Measurements from ENCODE around the gene TAMALIN.

Gene TAMALIN

DNA sequence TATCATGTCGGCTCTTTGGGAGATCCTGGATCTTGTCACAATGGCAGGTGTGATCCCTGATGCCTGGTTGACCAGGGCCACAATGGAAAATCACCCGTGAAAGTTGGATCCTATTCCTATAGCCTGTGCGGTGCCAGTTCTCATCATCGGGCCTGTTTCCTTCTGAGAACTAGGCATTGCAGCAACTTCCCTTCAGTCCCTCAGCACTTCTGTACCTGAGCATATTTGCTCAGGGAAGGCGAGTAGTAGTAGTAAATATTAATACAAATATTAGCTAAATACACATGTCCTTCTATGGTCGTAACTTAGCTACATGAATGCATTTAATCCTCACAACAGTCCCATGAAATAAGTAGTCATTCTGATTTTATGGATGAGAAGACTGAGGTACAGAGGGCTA, 22.1 kb upstream of the TAMALIN start:
- DNase-seq (ENCODE audit: low read depth) = no peak

DNA sequence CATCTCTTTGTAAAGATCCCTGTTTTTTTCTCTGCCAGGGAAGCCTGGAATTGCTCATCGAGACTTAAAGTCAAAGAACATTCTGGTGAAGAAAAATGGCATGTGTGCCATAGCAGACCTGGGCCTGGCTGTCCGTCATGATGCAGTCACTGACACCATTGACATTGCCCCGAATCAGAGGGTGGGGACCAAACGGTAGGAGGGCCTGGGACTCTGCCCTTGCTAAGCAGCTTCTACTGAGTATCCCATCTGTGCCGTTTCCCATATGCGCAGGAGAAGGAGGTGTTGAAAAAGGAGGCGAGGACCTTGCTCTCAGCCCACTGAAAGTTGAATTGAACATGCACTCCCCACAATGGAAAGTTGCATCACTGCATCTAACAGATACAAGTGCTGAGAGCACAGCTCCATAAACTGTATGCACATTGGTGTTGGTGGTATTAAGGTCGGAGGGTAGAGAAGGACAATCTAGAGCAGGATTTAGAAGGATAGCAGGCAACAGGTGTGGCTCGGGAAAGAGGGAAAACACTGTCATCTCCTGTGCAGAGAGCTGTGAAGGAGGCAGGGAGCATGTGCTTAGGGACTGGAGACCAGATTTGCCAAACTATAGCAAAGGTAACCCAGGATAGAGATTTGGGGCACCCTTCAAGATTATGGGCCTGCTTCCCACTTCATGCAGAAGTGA, 21.5 kb upstream of the TAMALIN start:
- DNase-seq (ENCODE audit: low read depth) = no peak

DNA sequence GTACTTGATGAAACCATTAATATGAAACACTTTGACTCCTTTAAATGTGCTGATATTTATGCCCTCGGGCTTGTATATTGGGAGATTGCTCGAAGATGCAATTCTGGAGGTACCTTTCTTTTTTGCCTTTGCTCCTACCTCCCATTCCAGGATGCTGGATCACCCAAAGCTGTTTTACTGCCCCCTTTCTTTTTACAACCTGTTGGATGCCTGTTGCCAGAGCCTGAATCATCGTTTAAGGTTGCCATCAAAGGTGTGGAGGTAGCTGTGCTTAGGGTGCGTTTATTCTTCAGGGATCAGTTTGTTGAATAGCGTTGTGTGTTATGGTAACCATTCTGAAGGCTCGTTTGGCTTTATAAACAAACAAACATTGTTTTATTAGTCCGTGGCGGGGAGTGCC, 19.9 kb upstream of the TAMALIN start:
- no peak for DNase-seq (ENCODE audit: low read depth)

DNA sequence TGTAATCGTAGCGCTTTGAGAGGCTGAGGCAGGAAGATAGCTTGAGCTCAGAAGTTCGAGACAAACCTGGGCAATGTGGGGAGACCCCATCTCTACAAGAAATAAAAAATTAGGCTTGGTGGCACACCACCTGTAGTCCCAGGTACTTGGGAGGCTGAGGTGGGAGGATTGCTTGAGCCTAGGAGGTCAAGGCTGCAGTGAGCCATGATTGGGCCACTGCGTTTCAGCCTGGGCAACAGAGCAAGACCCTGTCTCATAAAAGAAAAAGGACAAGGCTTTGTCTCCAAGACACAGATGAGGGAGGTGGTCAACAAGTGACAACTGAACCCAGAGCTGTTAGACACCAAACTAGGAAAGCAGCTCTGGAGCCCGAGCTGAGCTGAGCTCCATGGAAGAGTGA, 14.5 kb upstream of the TAMALIN start:
- DNase-seq (ENCODE audit: low read depth) = no peak

DNA sequence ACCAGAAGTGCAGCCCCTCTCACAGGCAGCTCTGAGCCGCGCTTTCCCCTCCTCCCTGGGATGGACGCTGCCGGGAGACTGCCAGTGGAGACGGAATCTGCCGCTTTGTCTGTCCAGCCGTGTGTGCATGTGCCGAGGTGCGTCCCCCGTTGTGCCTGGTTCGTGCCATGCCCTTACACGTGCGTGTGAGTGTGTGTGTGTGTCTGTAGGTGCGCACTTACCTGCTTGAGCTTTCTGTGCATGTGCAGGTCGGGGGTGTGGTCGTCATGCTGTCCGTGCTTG, 12.3 kb upstream of the TAMALIN start:
- DNase-seq (ENCODE audit: low read depth) = no peak

- no peak for DNase-seq (ENCODE audit: low read depth)
These were observed 11.8 kb upstream of the TAMALIN start for GRCh38 chr12:51994959-51995358.

DNA sequence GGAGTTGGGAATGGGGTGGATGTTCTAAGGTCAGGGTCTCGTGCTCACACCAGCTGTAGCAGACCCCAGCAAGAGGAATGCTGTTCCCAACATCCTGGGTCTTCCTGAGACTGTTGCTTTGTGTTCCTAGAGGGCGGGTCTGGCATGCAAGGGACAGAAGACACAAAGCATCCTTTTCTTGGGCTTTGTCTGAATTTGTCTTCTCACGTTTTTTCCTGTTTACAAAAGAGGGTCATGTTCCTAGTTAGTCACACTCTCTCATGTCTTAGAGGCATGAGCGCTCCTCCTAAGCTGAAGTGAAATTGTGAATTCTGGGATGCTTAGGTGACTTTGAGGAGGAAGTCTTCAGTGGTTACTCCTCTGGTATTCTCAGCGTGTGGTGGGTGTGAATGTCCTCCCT, 9.6 kb upstream of the TAMALIN start:
- DNase-seq (ENCODE audit: low read depth) = no peak

- no peak for DNase-seq (ENCODE audit: low read depth)
These were observed 3.7 kb upstream of the TAMALIN start for GRCh38 chr12:52003016-52003550.

GRCh38 chr12:52003591-52003990, 3.2 kb upstream of the TAMALIN start:
- no peak for DNase-seq (ENCODE audit: low read depth)

DNA sequence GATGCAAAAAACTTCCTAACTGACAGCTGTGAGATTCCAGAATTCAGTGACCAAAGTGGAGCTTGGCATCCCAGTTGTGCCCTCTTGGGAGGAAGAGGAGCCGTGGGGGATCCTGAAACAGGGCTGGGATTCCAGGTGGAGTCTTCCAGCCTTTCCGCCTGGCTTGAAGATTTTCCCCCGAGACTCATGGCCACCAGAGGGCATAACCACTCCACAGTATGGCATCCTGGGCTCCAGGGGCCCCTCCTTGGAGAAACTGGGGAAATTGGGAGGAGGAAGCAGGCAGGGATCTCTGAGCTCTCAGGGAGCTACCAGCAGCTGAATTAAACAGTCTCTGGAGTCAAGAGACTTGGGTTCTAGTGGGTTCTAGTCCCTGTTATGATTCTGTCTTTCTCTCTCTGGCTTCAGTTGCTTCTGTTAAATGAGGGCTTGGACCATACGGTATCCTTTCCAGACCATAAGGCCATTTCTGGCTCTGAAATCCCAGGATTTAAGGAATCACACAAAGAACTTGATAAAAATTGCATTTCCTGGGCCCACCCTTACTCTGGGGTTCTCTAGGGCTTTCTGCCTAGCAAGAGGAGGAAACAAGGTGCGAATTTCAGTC, 2.6 kb upstream of the TAMALIN start:
- no peak for DNase-seq (ENCODE audit: low read depth)

- DNase-seq (ENCODE audit: low read depth) = no peak
These were observed 1.4 kb upstream of the TAMALIN start for GRCh38 chr12:52005218-52005902.

DNA sequence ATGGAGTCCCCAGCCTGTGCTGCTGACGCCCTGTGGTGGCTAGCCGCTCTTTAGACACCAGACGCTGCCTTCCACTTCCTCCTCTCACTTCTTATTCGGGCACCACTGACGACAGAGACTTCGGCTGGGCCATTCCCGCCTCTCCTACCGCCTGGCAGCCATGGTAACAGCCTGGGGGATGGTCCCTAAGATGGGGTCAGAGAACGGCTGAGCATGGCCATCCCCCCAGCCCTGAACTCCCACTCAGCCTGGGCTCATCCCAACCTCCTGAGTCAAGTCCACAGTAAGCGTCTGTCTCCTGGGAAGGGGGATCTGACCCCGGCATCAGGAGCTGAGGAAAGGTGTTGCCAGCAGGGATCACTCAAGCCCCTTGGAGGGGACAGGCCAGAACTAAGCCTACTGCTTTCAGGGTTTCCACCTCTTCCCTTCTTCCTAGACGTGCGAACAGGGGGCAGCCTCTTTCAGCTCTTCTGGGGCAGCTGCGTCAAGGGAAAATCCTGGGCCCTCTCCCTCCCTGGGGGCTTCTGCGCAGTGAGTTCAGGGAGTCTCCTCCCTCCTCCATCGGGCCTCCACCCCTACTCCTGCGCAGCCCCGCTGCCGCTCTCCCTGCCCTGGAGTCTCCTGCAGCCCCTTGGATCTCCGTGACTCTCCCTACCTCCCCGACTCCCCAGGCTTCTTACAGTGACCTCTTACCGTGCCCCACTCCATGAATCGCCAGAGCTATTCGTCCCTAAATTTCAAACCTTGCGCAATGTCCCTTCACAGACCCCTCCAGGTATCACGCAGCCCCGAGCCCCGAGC, 643 bp upstream of the TAMALIN start:
- DNase-seq (ENCODE audit: low read depth) = no peak

GRCh38 chr12:52007158-52007921, 594 bp downstream of the TAMALIN start:
- DNase-seq (ENCODE audit: low read depth) = no peak

GRCh38 chr12:52007982-52008510, 1.3 kb downstream of the TAMALIN start:
- DNase-seq (ENCODE audit: low read depth) = no peak

DNA sequence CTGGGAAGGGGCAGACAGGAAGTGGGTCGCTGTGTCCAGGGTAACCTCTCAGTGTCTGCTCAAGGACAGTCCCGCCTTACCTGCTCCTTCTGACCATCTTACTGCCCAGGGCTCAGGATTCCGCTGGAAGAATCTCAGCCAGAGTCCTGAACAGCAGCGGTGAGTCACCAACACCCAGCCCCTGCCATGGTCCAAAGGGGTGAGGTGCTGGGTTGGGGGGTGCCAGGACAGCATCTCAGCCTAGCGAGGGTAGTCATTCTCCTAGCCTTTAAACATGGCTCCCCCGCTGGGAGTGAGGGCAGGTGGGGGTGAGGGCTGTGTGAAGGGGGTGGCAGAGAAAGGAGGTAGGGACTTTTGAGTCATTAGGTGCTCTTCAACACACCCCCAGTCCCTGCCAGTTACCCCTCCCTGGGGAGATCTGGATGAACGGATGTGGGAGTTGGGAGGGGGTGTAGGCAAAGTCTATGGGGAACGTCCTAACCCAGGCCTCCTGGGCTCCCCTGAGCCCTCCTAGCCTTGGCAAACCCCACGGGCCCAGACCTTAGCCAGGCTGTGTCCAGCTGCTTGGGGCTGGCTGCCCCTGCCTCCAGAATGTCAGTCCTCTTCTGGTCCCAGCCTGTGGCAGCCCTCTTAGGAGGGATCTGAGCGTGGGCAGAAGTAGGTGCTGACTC, 2.5 kb downstream of the TAMALIN start:
- DNase-seq (ENCODE audit: low read depth) = no peak

- no peak for DNase-seq (ENCODE audit: low read depth)
These were observed 3.4 kb downstream of the TAMALIN start for GRCh38 chr12:52010152-52010622.

- DNase-seq (ENCODE audit: low read depth) = no peak
These were observed 4.2 kb downstream of the TAMALIN start for GRCh38 chr12:52010692-52011601.

GRCh38 chr12:52011602-52012214, 5.0 kb downstream of the TAMALIN start:
- no peak for DNase-seq (ENCODE audit: low read depth)

DNA sequence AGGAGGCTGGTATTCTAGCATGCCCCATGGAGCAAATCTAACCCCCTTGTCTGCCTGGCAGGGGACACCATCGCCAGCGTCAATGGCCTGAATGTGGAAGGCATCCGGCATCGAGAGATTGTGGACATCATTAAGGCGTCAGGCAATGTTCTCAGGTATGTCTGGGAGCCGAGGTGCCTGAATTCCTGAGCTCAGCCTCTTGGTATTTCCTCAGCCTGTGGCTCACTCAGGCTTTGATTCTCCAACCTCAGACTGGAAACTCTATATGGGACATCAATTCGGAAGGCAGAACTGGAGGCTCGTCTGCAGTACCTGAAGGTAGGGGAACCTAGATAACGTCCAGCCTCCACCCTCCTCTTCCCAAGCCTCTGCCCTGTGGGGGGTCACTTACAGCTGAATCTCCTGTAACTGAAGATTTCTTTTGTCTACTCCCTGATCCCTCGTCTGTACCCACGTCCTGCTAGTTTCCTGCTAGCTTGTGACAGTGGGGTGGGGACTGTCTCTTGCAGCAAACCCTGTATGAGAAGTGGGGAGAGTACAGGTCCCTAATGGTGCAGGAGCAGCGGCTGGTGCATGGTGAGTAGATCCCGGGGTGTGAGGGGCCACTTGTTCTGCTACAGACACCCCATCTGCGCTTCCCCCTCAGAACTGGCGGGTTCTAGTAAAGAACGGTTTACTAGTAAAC, 7.0 kb downstream of the TAMALIN start:
- no peak for DNase-seq (ENCODE audit: low read depth)

Data from GM04503 (cell line).